Neural progenitor cell (in vitro differentiated cells): ENCODE data around the gene RNF166. TPM values are rescaled to one million over a fixed set of nuclear protein-coding genes. Genes with fewer than 3 reads are reported as not detected.

Source experiments
- DNase-seq: peaks from one replicate; pipeline ENCODE4 v3.0.0-alpha.2; 2016; ENCODE audit warnings: low spot score
- H2AFZ ChIP-seq: fragments of 200-600 bp; sonication (generic); replicated peaks from 2 replicates; pipeline ENCODE4 v1.6.1; 2016; ENCODE audit warnings: antibody characterized with exemption
- H3F3A ChIP-seq: fragments of 200-600 bp; sonication (generic); 2 replicates; pipeline ENCODE4 v1.6.1; 2016; ENCODE audit warnings: antibody characterized with exemption, low read depth
- H3K27ac ChIP-seq: fragments of 200-600 bp; sonication (generic); 2 replicates; pipeline ENCODE4 v1.5.1; 2016; ENCODE audit warnings: mild to moderate bottlenecking
- H3K27me3 ChIP-seq: fragments of 200-600 bp; sonication (generic); 2 replicates; pipeline ENCODE4 v1.6.1; 2016; ENCODE audit warnings: mild to moderate bottlenecking, moderate library complexity
- H3K36me3 ChIP-seq: fragments of 200-600 bp; sonication (generic); 2 replicates; pipeline ENCODE4 v1.5.1; 2016
- H3K4me1 ChIP-seq: fragments of 200-600 bp; sonication (generic); 2 replicates; pipeline ENCODE4 v1.6.1; 2016; ENCODE audit warnings: mixed run types
- H3K4me2 ChIP-seq: fragments of 200-600 bp; sonication (generic); 2 replicates; pipeline ENCODE4 v1.6.1; 2016
- H3K4me3 ChIP-seq: fragments of 200-600 bp; sonication (generic); 2 replicates; pipeline ENCODE4 v1.5.1; 2016
- H3K79me2 ChIP-seq: fragments of 200-600 bp; sonication (generic); 2 replicates; pipeline ENCODE4 v1.6.1; 2016; ENCODE audit warnings: low read depth
- H3K9ac ChIP-seq: fragments of 200-600 bp; sonication (generic); 2 replicates; pipeline ENCODE4 v1.6.1; 2016
- H3K9me3 ChIP-seq: fragments of 200-600 bp; sonication (generic); 2 replicates; pipeline ENCODE4 v1.5.1; 2016; ENCODE audit warnings: low read depth
- H4K20me1 ChIP-seq: fragments of 200-600 bp; sonication (generic); 2 replicates; pipeline ENCODE4 v1.6.1; 2016; ENCODE audit warnings: low read depth
- H3K27ac Mint-ChIP-seq: 3 replicates; pipeline ENCODE4 v1.8.0; 2021; ENCODE audit warnings: mixed read lengths
- H3K27me3 Mint-ChIP-seq: 2 replicates; pipeline ENCODE4 v1.8.0; 2022; ENCODE audit warnings: low read depth, mild to moderate bottlenecking, inconsistent platforms, moderate library complexity, mixed read lengths; ENCODE audit not compliant: insufficient read depth
- H3K36me3 Mint-ChIP-seq: 3 replicates; pipeline ENCODE4 v1.8.0; 2021; ENCODE audit warnings: mixed read lengths
- H3K4me1 Mint-ChIP-seq: 3 replicates; pipeline ENCODE4 v1.8.0; 2021; ENCODE audit warnings: mixed read lengths
- H3K4me3 Mint-ChIP-seq: 3 replicates; pipeline ENCODE4 v1.8.0; 2021; ENCODE audit warnings: mild to moderate bottlenecking, moderate library complexity, mixed read lengths
- H3K9me3 Mint-ChIP-seq: 3 replicates; pipeline ENCODE4 v1.8.0; 2020; ENCODE audit warnings: mixed read lengths
- CTCF ChIP-seq: fragments of 200-600 bp; sonication (generic); IDR thresholded peaks from 2 replicates; pipeline ENCODE4 v1.5.1; 2017; ENCODE audit warnings: antibody characterized with exemption, mild to moderate bottlenecking
- EZH2 ChIP-seq: fragments of 200-600 bp; sonication (generic); IDR thresholded peaks from 2 replicates; pipeline ENCODE4 v1.6.1; 2017; ENCODE audit warnings: antibody characterized with exemption, mild to moderate bottlenecking, moderate library complexity
- EZH2phosphoT487 ChIP-seq: fragments of 200-600 bp; sonication (generic); IDR thresholded peaks from 2 replicates; pipeline ENCODE4 v1.6.1; 2017; ENCODE audit warnings: antibody characterized with exemption
- total RNA-seq: library from RNA; depleted of rRNA; stranded (reverse); fragments of >200 nt; gene quantifications from 2 replicates; pipeline ENCODE4 v1.2.3, GENCODE V29; 2015; ENCODE audit warnings: low replicate concordance

The RNF166 gene
- total RNA-seq, 1 donor from 2014 or later: 11.1 TPM

- H3K27me3 ChIP-seq: peaks cover 58% of the 10 kb centered on the region
Observed at GRCh38 chr16:88686062-88686438, 20.2 kb downstream of the RNF166 start.

DNA sequence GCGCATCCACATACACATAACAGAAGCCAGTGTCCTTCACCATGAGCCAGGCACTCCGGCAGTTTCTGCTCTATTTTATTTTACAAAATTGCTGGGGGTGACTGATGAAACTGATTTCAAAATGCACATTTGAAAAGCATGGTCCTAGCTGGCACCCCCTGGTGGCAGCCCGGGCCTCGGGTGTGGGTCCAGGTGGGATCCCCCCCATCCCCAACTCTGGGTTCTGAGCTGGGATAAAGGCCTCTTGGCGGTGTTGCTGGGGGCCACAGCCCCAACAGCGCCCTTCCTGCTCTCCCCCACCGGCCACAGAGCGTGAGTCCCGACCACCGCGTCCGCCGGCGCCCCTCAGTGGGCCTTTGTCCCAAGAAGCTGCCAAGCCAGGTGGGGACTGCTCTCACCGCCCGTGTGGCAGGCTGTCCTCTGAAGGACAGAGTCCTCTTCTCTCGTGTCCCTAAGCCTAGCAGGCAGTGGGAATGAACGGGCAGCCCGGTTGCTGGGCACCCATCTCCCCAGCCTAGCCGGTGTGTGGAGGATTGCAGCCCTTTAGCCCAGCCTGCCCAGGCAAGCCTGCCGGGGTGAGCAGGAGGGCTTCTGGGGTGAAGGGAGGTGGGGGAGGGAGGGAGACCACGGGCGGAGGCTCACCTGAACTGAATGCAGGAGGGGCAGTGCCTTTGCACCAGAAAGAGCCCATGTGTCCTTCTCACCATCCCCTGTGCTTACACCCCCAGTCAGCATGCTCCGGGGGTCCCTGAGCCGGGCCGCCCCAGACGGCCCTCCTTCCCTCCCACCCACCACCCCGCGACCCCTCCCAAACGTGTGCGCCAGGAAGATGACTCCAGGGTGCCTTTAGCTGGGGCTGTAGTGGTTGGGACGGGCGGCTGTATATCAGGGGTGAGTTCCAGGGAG is 20.8 kb downstream of the RNF166 start:
- Histone ChIP-seq H3K4me2 (peak overlapping the region; percentile 85), H3K4me3 (peak overlapping the region; percentile 66), H3K27ac (no peak overlapping the region), H3K79me2 (no peaks in the 10 kb centered on the region), H3K9ac (no peak overlapping the region), H3K36me3 (no peaks in the 10 kb centered on the region), H2AFZ (peak overlapping the region; percentile 78), H3F3A (peaks cover 29% of the 10 kb centered on the region), H3K9me3 (no peaks in the 10 kb centered on the region), H3K27me3 (peaks cover 58% of the 10 kb centered on the region), H3K4me1 (peaks cover 16% of the 10 kb centered on the region), H4K20me1 (peaks cover 7% of the 10 kb centered on the region)
- no peaks in the 10 kb centered on the region for H3K36me3 Mint-ChIP-seq
- no peaks in the 10 kb centered on the region for H3K9me3 Mint-ChIP-seq
- TF ChIP-seq EZH2phosphoT487: no peak
- TF ChIP-seq EZH2: peak; percentile 25
- TF ChIP-seq CTCF: peak; percentile 70
- peaks cover 7% of the 10 kb centered on the region for H3K4me1 Mint-ChIP-seq
- no peak overlapping the region for H3K4me3 Mint-ChIP-seq
- DNase-seq: peak; percentile 52
- no peak overlapping the region for H3K27ac Mint-ChIP-seq
- peaks cover 42% of the 10 kb centered on the region for H3K27me3 Mint-ChIP-seq

More at GRCh38 chr16:88686062-88686438, 20.2 kb downstream of the RNF166 start:
- peaks cover 7% of the 10 kb centered on the region for H3K4me1 Mint-ChIP-seq
- Histone ChIP-seq H3K9me3 (no peaks in the 10 kb centered on the region), H2AFZ (peak overlapping the region; percentile 78), H3K79me2 (no peaks in the 10 kb centered on the region), H3K4me2 (peak overlapping the region; percentile 85), H3K4me1 (peaks cover 16% of the 10 kb centered on the region), H4K20me1 (peaks cover 7% of the 10 kb centered on the region), H3K27ac (no peak overlapping the region), H3K9ac (no peak overlapping the region), H3K36me3 (no peaks in the 10 kb centered on the region), H3F3A (peaks cover 28% of the 10 kb centered on the region), H3K4me3 (peak overlapping the region; percentile 66)
- peaks cover 42% of the 10 kb centered on the region for H3K27me3 Mint-ChIP-seq
- no peak for DNase-seq
- H3K4me3 Mint-ChIP-seq: peak overlapping the region; percentile 71
- H3K9me3 Mint-ChIP-seq: no peaks in the 10 kb centered on the region
- TF ChIP-seq CTCF (no peak), EZH2 (peak; percentile 64), EZH2phosphoT487 (peak; percentile 51)
- no peak overlapping the region for H3K27ac Mint-ChIP-seq
- H3K36me3 Mint-ChIP-seq: no peaks in the 10 kb centered on the region

DNA sequence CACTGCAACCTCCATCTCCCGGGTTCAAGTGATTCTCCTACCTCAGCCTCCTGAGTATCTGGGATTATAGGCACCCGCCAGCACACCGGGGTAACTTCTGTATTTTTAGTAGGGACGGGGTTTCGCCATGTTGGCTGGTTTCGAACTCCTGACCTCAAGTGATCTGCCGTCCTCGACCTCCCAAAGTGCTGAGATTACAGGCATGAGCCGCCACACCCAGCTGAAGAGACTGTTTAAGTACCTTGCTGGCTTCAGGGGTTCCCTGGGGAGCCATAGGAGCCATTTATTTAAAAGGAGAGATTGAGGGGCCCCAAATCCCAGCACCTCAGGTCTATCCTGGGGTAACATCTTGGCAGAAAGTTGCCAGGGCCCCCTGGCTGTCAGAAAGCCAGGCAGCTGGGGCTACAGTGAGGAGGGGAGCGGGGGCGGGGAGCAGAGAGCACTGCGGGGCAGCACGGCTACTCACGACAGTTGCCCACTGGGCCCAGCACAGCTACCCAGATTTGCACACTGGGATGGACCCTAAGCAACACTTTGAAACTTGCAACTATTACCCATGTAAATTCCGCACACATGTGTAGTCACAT is 21.5 kb downstream of the RNF166 start:
- peaks cover 58% of the 10 kb centered on the region for H3K27me3 ChIP-seq
- peaks cover 7% of the 10 kb centered on the region for H4K20me1 ChIP-seq
- TF ChIP-seq EZH2phosphoT487 (no peak), CTCF (no peak), EZH2 (no peak)
- peaks cover 16% of the 10 kb centered on the region for H3K4me1 ChIP-seq
- H2AFZ ChIP-seq: no peak overlapping the region
- H3K36me3 ChIP-seq: no peaks in the 10 kb centered on the region
- no peak overlapping the region for H3K4me3 ChIP-seq
- H3K27me3 Mint-ChIP-seq: peaks cover 42% of the 10 kb centered on the region
- no peak overlapping the region for H3K9ac ChIP-seq
- H3K79me2 ChIP-seq: no peaks in the 10 kb centered on the region
- no peak for DNase-seq
- H3K27ac ChIP-seq: no peak overlapping the region
- H3F3A ChIP-seq: peaks cover 29% of the 10 kb centered on the region
- no peak overlapping the region for H3K4me3 Mint-ChIP-seq
- H3K9me3 Mint-ChIP-seq: no peaks in the 10 kb centered on the region
- no peaks in the 10 kb centered on the region for H3K36me3 Mint-ChIP-seq
- H3K9me3 ChIP-seq: no peaks in the 10 kb centered on the region
- peak overlapping the region; percentile 85 for H3K4me2 ChIP-seq
- peaks cover 7% of the 10 kb centered on the region for H3K4me1 Mint-ChIP-seq
- H3K27ac Mint-ChIP-seq: no peak overlapping the region
